ENCODE data around the gene AATF. TPM values are rescaled to one million over a fixed set of nuclear protein-coding genes. Genes with fewer than 3 reads are reported as not detected.
A peak's percentile ranks its signal among the peaks of the same experiment; 100 is the strongest.

AATF gene
- total RNA-seq, 4 donors from 2014 or later: 26.9 to 57.8 (median 35.4) TPM

DNA sequence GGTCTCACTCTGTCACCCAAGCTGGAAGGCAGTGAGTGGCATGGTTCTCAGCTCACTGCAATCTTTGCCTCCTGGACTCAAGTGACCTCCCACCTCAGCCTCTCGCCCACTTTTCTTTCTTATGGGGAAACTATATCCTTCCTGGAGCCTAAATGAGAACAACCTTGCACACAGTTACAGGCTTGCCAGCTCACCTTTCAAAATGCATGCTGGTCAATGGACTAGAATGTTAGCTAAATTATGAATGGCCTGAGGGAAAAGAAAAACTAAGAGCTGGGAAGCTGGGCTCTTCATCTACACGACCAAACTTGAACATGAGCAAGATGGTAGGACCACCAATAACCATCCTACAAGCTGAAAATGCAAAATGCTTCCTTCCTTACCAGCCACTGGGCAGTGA, 22.1 kb upstream of the AATF start:
- no peak overlapping the region for H3K4me3 ChIP-seq
- TF ChIP-seq POLR2A (IDR thresholded peaks at IDR 0.05): no peak
- TF ChIP-seq, protein P1, sequence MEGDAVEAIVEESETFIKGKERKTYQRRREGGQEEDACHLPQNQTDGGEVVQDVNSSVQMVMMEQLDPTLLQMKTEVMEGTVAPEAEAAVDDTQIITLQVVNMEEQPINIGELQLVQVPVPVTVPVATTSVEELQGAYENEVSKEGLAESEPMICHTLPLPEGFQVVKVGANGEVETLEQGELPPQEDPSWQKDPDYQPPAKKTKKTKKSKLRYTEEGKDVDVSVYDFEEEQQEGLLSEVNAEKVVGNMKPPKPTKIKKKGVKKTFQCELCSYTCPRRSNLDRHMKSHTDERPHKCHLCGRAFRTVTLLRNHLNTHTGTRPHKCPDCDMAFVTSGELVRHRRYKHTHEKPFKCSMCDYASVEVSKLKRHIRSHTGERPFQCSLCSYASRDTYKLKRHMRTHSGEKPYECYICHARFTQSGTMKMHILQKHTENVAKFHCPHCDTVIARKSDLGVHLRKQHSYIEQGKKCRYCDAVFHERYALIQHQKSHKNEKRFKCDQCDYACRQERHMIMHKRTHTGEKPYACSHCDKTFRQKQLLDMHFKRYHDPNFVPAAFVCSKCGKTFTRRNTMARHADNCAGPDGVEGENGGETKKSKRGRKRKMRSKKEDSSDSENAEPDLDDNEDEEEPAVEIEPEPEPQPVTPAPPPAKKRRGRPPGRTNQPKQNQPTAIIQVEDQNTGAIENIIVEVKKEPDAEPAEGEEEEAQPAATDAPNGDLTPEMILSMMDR (IDR thresholded peaks at IDR 0.05): no peak
- H3K27me3 ChIP-seq: peaks cover 0 to 32% of the 10 kb centered on the region in 2 donors
- no peak for DNase-seq
- H3K9me3 ChIP-seq: no peaks in the 10 kb centered on the region
- H3K4me1 ChIP-seq: peaks cover 0 to 13% (median 0%) of the 10 kb centered on the region in 4 donors
- no peaks in the 10 kb centered on the region for H3K36me3 ChIP-seq
- H3K27ac ChIP-seq: no peak overlapping the region

GRCh38 chr17:36928471-36929345, 20.0 kb upstream of the AATF start:
- peaks cover 0 to 33% (median 5%) of the 10 kb centered on the region in 4 donors for H3K4me1 ChIP-seq
- no peak for TF ChIP-seq POLR2A (IDR thresholded peaks at IDR 0.05)
- TF ChIP-seq, protein P1 (IDR thresholded peaks at IDR 0.05): no peak
- H3K36me3 ChIP-seq: no peaks in the 10 kb centered on the region
- H3K9me3 ChIP-seq: no peaks in the 10 kb centered on the region
- peaks cover 0 to 50% of the 10 kb centered on the region in 2 donors for H3K27me3 ChIP-seq
- DNase-seq: no peak
- H3K27ac ChIP-seq: no peak overlapping the region
- peak overlapping the region in 1 of 4 donors; percentile 15 for H3K4me3 ChIP-seq

- no peak for DNase-seq
- peaks cover 0 to 46% (median 12%) of the 10 kb centered on the region in 4 donors for H3K4me1 ChIP-seq
- TF ChIP-seq POLR2A (IDR thresholded peaks at IDR 0.05): no peak
- TF ChIP-seq, protein P1 (IDR thresholded peaks at IDR 0.05): no peak
- H3K36me3 ChIP-seq: no peaks in the 10 kb centered on the region
- no peak overlapping the region for H3K4me3 ChIP-seq
- peaks cover 0 to 61% of the 10 kb centered on the region in 2 donors for H3K27me3 ChIP-seq
- H3K9me3 ChIP-seq: no peaks in the 10 kb centered on the region
- H3K27ac ChIP-seq: no peak overlapping the region
These were observed 18.7 kb upstream of the AATF start for GRCh38 chr17:36929851-36930582.

DNA sequence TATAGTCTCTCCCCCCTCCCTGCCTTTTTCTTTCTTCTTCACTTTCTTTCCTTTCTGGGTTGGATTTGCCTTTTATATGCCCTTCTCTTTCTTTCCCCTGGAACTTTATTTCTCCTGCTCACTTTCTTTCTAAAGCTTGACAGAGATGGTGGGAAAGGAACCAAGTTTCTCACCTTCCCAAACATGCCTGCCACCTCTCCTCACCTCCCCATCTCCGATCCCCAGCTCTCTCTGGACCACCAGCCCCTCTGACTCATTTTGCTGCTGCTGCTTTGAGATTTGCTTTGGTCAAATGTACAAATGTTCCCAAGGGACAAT, 18.2 kb upstream of the AATF start:
- Histone ChIP-seq H3K27me3 (peaks cover 0 to 67% of the 10 kb centered on the region in 2 donors), H3K27ac (no peak overlapping the region), H3K36me3 (no peaks in the 10 kb centered on the region), H3K4me3 (no peak overlapping the region), H3K4me1 (peaks cover 0 to 51% (median 13%) of the 10 kb centered on the region in 4 donors), H3K9me3 (no peaks in the 10 kb centered on the region)
- TF ChIP-seq, protein P1 (IDR thresholded peaks at IDR 0.05): no peak
- TF ChIP-seq POLR2A (IDR thresholded peaks at IDR 0.05): no peak
- DNase-seq: no peak

GRCh38 chr17:36931096-36931696, 17.6 kb upstream of the AATF start:
- H3K9me3 ChIP-seq: no peaks in the 10 kb centered on the region
- no peak for DNase-seq
- no peaks in the 10 kb centered on the region for H3K36me3 ChIP-seq
- no peak for TF ChIP-seq POLR2A (IDR thresholded peaks at IDR 0.05)
- TF ChIP-seq, protein P1 (IDR thresholded peaks at IDR 0.05): no peak
- peaks cover 2 to 73% of the 10 kb centered on the region in 2 donors for H3K27me3 ChIP-seq
- H3K4me1 ChIP-seq: peaks cover 3 to 58% (median 19%) of the 10 kb centered on the region in 4 donors
- no peak overlapping the region for H3K4me3 ChIP-seq
- no peak overlapping the region for H3K27ac ChIP-seq

Measured in Peyer's patch (tissue), 4 donors.